CD4-positive, alpha-beta T cell (primary cell): Measurements from ENCODE around the gene PNKP. TPM values are rescaled to one million over a fixed set of nuclear protein-coding genes. Genes with fewer than 3 reads are reported as not detected.

ENCODE experiments used
- ATAC-seq: fragments of 200-7000 bp; cut with Tn5 transposase; one replicate; pipeline ENCODE4 v1.10.0; 2022; ENCODE audit warnings: mild to moderate bottlenecking; ENCODE audit not compliant: poor library complexity
- CTCF ChIA-PET: fragments of 350-600 bp; sonication (Branson Sonifier 250); formaldehyde crosslinking; loops from one replicate; lab custom pipeline; 2021; ENCODE audit warnings: antibody characterized with exemption, inconsistent platforms; lab: Charles Lee
- POLR2A ChIA-PET: fragments of 350-600 bp; sonication (Branson Sonifier 250); formaldehyde crosslinking; loops from one replicate; lab custom pipeline; 2021; ENCODE audit warnings: antibody characterized with exemption, inconsistent platforms; lab: Charles Lee
- DNase-seq, 14 experiments: peaks; one replicate each; pipeline ENCODE4 v3.0.0-alpha.2; 2013 to 2020; ENCODE audit warnings: mixed read lengths in 2 of 14
- H3K27ac ChIP-seq, 2 donors: one replicate each; pipeline versions ENCODE4 v1.5.1 to v1.7.0; 2013; ENCODE audit warnings: low read length in 2 of 2, low read depth in 1 of 2, mild to moderate bottlenecking in 1 of 2
- H3K27me3 ChIP-seq, 2 experiments: 1 replicate in 1 of 2; 2 replicates in 1 of 2; pipeline versions ENCODE4 v1.6.1 to v1.7.0; 2013; ENCODE audit warnings: low read length in 2 of 2, control low read depth in 1 of 2, mild to moderate bottlenecking in 1 of 2, moderate library complexity in 1 of 2; ENCODE audit not compliant: insufficient read depth in 2 of 2, control insufficient read depth in 1 of 2
- H3K36me3 ChIP-seq: one replicate; pipeline ENCODE4 v1.6.1; 2013; ENCODE audit warnings: low read length, control low read depth; ENCODE audit not compliant: insufficient read depth
- H3K4me1 ChIP-seq: one replicate; pipeline ENCODE4 v1.6.1; 2013; ENCODE audit warnings: low read length, control low read depth; ENCODE audit not compliant: insufficient read depth
- H3K4me3 ChIP-seq: one replicate; pipeline ENCODE4 v1.5.1; 2013; ENCODE audit warnings: mild to moderate bottlenecking, low read length, moderate library complexity
- H3K9me3 ChIP-seq, 2 experiments: 1 replicate in 1 of 2; 2 replicates in 1 of 2; pipeline versions ENCODE4 v1.6.1 to v1.7.0; 2013; ENCODE audit warnings: low read length in 2 of 2, mild to moderate bottlenecking in 2 of 2, control low read depth in 1 of 2, moderate library complexity in 1 of 2; ENCODE audit not compliant: control insufficient read depth in 1 of 2, insufficient read depth in 1 of 2
- H3K27ac Mint-ChIP-seq: one replicate; pipeline ENCODE4 v1.8.0; 2020; ENCODE audit warnings: mixed read lengths
- H3K27me3 Mint-ChIP-seq: one replicate; pipeline ENCODE4 v1.8.0; 2021; ENCODE audit warnings: mixed read lengths
- H3K36me3 Mint-ChIP-seq: one replicate; pipeline ENCODE4 v1.8.0; 2021; ENCODE audit warnings: low read depth, mixed read lengths
- H3K4me1 Mint-ChIP-seq: one replicate; pipeline ENCODE4 v1.8.0; 2021; ENCODE audit warnings: low read depth, mixed read lengths
- H3K4me3 Mint-ChIP-seq: one replicate; pipeline ENCODE4 v1.8.0; 2020; ENCODE audit warnings: mild to moderate bottlenecking, mixed read lengths
- H3K9me3 Mint-ChIP-seq: one replicate; pipeline ENCODE4 v1.8.0; 2020; ENCODE audit warnings: mixed read lengths
- CTCF ChIP-seq: fragments of 200-600 bp; IDR thresholded peaks from one replicate; pipeline ENCODE4 v1.8.0; 2022; ENCODE audit warnings: antibody characterized with exemption, mild to moderate bottlenecking
- intact Hi-C, 2 experiments: fragments of 100-400 bp; cut with DNase I in 1 of 2; cut with micrococcal nuclease in 1 of 2; formaldehyde crosslinking; loops; one replicate each; pipeline versions ENCODE4 v1.15.1 to v1.9.0; 2023 to 2025; cut with DNase I, micrococcal nuclease
- total RNA-seq, 174 experiments: library from RNA in 2 of 174; stranded (reverse) in 2 of 174; gene quantifications; one replicate each; pipeline ENCODE4 v1.2.3 and lab custom pipeline; 2021 to 2026

The PNKP gene
- total RNA-seq, 2 experiments from 2014 or later = 96.1 to 98.1 TPM

DNA sequence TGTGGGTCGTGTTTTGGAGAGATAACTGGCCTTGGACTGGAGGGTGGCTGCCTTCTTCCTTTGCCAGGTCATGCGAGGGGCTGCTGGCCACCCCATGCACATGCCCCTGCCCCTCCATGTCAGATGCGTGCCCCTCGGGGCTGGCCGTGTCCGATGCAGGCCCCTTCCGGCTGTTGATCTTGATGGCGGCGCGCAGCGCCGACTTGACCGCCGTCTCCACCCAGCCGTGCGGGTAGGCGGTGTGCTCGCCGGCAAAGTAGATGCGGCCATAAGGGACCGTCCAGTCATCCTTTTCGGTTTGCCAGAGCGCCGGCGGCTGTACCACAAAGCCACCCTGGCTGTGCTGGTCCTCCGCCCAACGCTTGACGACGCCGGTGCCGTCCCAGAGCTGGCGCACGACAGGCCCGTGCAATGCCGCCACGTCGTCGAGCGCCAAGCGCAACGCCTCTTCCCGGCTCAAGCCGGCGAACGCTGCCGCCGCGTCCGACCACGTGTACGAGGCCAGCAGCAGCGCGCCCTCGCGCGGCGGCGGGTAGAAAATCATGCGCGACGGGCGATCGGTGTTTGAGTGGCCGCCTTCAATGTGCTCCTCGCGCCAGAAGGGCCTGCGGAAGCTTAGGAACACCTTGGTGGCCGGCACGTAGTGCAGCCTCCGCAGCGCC lies 22.4 kb upstream of the PNKP start:
- Histone ChIP-seq H3K9me3 (no peaks in the 10 kb centered on the region), H3K36me3 (peaks cover 14% of the 10 kb centered on the region), H3K27me3 (no peaks in the 10 kb centered on the region), H3K4me3 (peak overlapping the region; percentile 66), H3K4me1 (peaks cover 24% of the 10 kb centered on the region), H3K27ac (peak overlapping the region in 1 of 2 donors; percentile 21)
- Mint-ChIP-seq H3K4me1 (peaks cover 11% of the 10 kb centered on the region), H3K27ac (no peak overlapping the region), H3K36me3 (peaks cover 13% of the 10 kb centered on the region), H3K4me3 (peak overlapping the region; percentile 79), H3K27me3 (no peaks in the 10 kb centered on the region), H3K9me3 (no peaks in the 10 kb centered on the region)
- DNase-seq = peak; percentile 59 to 92 (median 70)
- ChIA-PET POLR2A (interaction anchor here (0.9 to 1.5 kb wide), 2 partner anchors 13 to 123 kb away, joined by 3 to 10 read pairs; partner anchors contain the start of genes AKT1S1, AP2A1 and TBC1D17), CTCF (interaction anchor here (0.5 to 1.7 kb wide), 8 partner anchors 13 to 162 kb away, joined by 3 to 10 read pairs (median 4); partner anchors contain the start of genes AKT1S1, FUZ and TBC1D17)
- peak; percentile 91 for TF ChIP-seq CTCF
- intact Hi-C loops = loop anchor here (1.0 to 2.0 kb wide), 3 partner anchors 12 to 39 kb away; partner anchors contain the start of genes AKT1S1 (in 1 of the 2), ATF5 (in 1 of the 2), NUP62 (in 1 of the 2) and TBC1D17 (in 1 of the 2)
- peak; percentile 75 for ATAC-seq

GRCh38 chr19:49889038-49889686 lies 21.8 kb upstream of the PNKP start:
- H3K4me3 ChIP-seq = no peak overlapping the region
- peaks cover 19% of the 10 kb centered on the region for H3K36me3 Mint-ChIP-seq
- no peak overlapping the region for H3K4me3 Mint-ChIP-seq
- H3K27me3 Mint-ChIP-seq = no peaks in the 10 kb centered on the region
- H3K27ac Mint-ChIP-seq = no peak overlapping the region
- H3K27me3 ChIP-seq = no peaks in the 10 kb centered on the region
- peaks cover 20% of the 10 kb centered on the region for H3K36me3 ChIP-seq
- CTCF ChIA-PET = interaction anchor here (1.2 to 1.7 kb wide), 5 partner anchors 12 to 41 kb away, joined by 3 to 10 read pairs (median 5); partner anchors contain the start of genes AKT1S1 and TBC1D17
- no peak overlapping the region for H3K27ac ChIP-seq
- POLR2A ChIA-PET = interaction anchor here (1.0 to 1.5 kb wide), 2 partner anchors 9 to 12 kb away, joined by 3 to 10 read pairs; partner anchors contain the start of genes AKT1S1 and TBC1D17
- no peaks in the 10 kb centered on the region for H3K9me3 Mint-ChIP-seq
- no peak for TF ChIP-seq CTCF
- peaks cover 11% of the 10 kb centered on the region for H3K4me1 Mint-ChIP-seq
- peak in 1 of 14 experiments; percentile 42 for DNase-seq
- no peak for ATAC-seq
- peaks cover 21% of the 10 kb centered on the region for H3K4me1 ChIP-seq
- H3K9me3 ChIP-seq = no peaks in the 10 kb centered on the region
- intact Hi-C loops = no loop called here

GRCh38 chr19:49888510-49888824 lies 21.1 kb upstream of the PNKP start:
- H3K27ac ChIP-seq = no peak overlapping the region
- no peaks in the 10 kb centered on the region for H3K27me3 ChIP-seq
- peaks cover 19% of the 10 kb centered on the region for H3K4me1 ChIP-seq
- H3K27me3 Mint-ChIP-seq = no peaks in the 10 kb centered on the region
- DNase-seq (peak in 1 of 14 experiments; percentile 41), ATAC-seq (no peak)
- peaks cover 27% of the 10 kb centered on the region for H3K36me3 ChIP-seq
- H3K36me3 Mint-ChIP-seq = peaks cover 24% of the 10 kb centered on the region
- no peaks in the 10 kb centered on the region for H3K9me3 Mint-ChIP-seq
- no peak overlapping the region for H3K4me3 ChIP-seq
- intact Hi-C loops = no loop called here
- H3K4me1 Mint-ChIP-seq = peaks cover 11% of the 10 kb centered on the region
- no peak overlapping the region for H3K27ac Mint-ChIP-seq
- ChIA-PET CTCF (no interaction called here), POLR2A (interaction anchor here (1.0 kb wide), 1 partner anchor 10 kb away, joined by 3 read pairs; no protein-coding TSS in a partner anchor)
- H3K9me3 ChIP-seq = no peaks in the 10 kb centered on the region
- TF ChIP-seq CTCF = no peak
- H3K4me3 Mint-ChIP-seq = no peak overlapping the region
